Effector memory CD8-positive, alpha-beta T cell (primary cell): ENCODE results near the gene SAP30.

ENCODE experiments used
- ATAC-seq: fragments of 150-1000 bp; cut with Tn5 transposase; replicated peaks from 2 replicates; pipeline ENCODE4 v1.10.0; 2021; ENCODE audit warnings: mild to moderate bottlenecking, moderate library complexity
- DNase-seq, 3 experiments: peaks; one replicate each; pipeline ENCODE4 v3.0.0; 2021
- H3K27ac Mint-ChIP-seq, 2 donors: one replicate each; pipeline ENCODE4 v1.8.0; 2022; ENCODE audit warnings: mild to moderate bottlenecking in 2 of 2, mixed read lengths in 2 of 2, moderate library complexity in 2 of 2
- H3K27me3 Mint-ChIP-seq, 2 donors: one replicate each; pipeline ENCODE4 v1.8.0; 2022; ENCODE audit warnings: mixed read lengths in 2 of 2
- H3K36me3 Mint-ChIP-seq: one replicate; pipeline ENCODE4 v1.8.0; 2022; ENCODE audit warnings: mild to moderate bottlenecking, moderate library complexity, mixed read lengths; ENCODE audit not compliant: insufficient read depth
- H3K4me1 Mint-ChIP-seq, 2 donors: one replicate each; pipeline ENCODE4 v1.8.0; 2022; ENCODE audit warnings: low read depth in 2 of 2, mixed read lengths in 2 of 2
- H3K4me3 Mint-ChIP-seq, 2 donors: one replicate each; pipeline ENCODE4 v1.8.0; 2022; ENCODE audit warnings: mild to moderate bottlenecking in 2 of 2, mixed read lengths in 2 of 2, moderate library complexity in 2 of 2
- H3K9me3 Mint-ChIP-seq, 2 donors: one replicate each; pipeline ENCODE4 v1.8.0; 2022; ENCODE audit warnings: mixed read lengths in 2 of 2

SAP30 gene

GRCh38 chr4:173345648-173346047 lies 25.1 kb upstream of the SAP30 start:
- no peak for ATAC-seq
- Mint-ChIP-seq H3K36me3 (no peaks in the 10 kb centered on the region), H3K27me3 (peaks cover 3 to 12% of the 10 kb centered on the region in 2 donors), H3K9me3 (no peaks in the 10 kb centered on the region), H3K4me3 (no peak overlapping the region), H3K27ac (no peak overlapping the region), H3K4me1 (no peaks in the 10 kb centered on the region)
- DNase-seq, result no peak

GRCh38 chr4:173346074-173346473 lies 24.7 kb upstream of the SAP30 start:
- Mint-ChIP-seq H3K27me3 (peaks cover 5 to 12% of the 10 kb centered on the region in 2 donors), H3K4me1 (no peaks in the 10 kb centered on the region), H3K9me3 (no peaks in the 10 kb centered on the region), H3K4me3 (no peak overlapping the region), H3K27ac (no peak overlapping the region), H3K36me3 (no peaks in the 10 kb centered on the region)
- ATAC-seq (no peak), DNase-seq (no peak)

- H3K9me3 Mint-ChIP-seq, result no peaks in the 10 kb centered on the region
- H3K4me1 Mint-ChIP-seq, result no peaks in the 10 kb centered on the region
- H3K27me3 Mint-ChIP-seq, result peaks cover 5 to 12% of the 10 kb centered on the region in 2 donors
- H3K27ac Mint-ChIP-seq, result no peak overlapping the region
- DNase-seq, result no peak
- no peak for ATAC-seq
- H3K36me3 Mint-ChIP-seq, result no peaks in the 10 kb centered on the region
- H3K4me3 Mint-ChIP-seq, result no peak overlapping the region
These were observed 23.3 kb upstream of the SAP30 start for GRCh38 chr4:173347467-173347866.

- DNase-seq (no peak), ATAC-seq (no peak)
- Mint-ChIP-seq H3K27ac (no peak overlapping the region), H3K4me1 (no peaks in the 10 kb centered on the region), H3K4me3 (no peak overlapping the region), H3K9me3 (no peaks in the 10 kb centered on the region), H3K27me3 (no peaks in the 10 kb centered on the region), H3K36me3 (no peaks in the 10 kb centered on the region)
These were observed 12.8 kb upstream of the SAP30 start for GRCh38 chr4:173357939-173358338.

GRCh38 chr4:173360587-173361221 lies 10.1 kb upstream of the SAP30 start:
- no peak for DNase-seq
- Mint-ChIP-seq H3K4me1 (peaks cover 3 to 7% of the 10 kb centered on the region in 2 donors), H3K36me3 (no peaks in the 10 kb centered on the region), H3K4me3 (no peak overlapping the region), H3K9me3 (no peaks in the 10 kb centered on the region), H3K27me3 (no peaks in the 10 kb centered on the region), H3K27ac (no peak overlapping the region)
- ATAC-seq, result no peak

- no peaks in the 10 kb centered on the region for H3K9me3 Mint-ChIP-seq
- ATAC-seq, result no peak
- no peaks in the 10 kb centered on the region for H3K36me3 Mint-ChIP-seq
- no peak overlapping the region for H3K27ac Mint-ChIP-seq
- no peak for DNase-seq
- no peaks in the 10 kb centered on the region for H3K27me3 Mint-ChIP-seq
- no peak overlapping the region for H3K4me3 Mint-ChIP-seq
- H3K4me1 Mint-ChIP-seq, result peaks cover 9 to 14% of the 10 kb centered on the region in 2 donors
These were observed 8.1 kb upstream of the SAP30 start for GRCh38 chr4:173362666-173363065.

- ATAC-seq (no peak), DNase-seq (no peak)
- no peak overlapping the region for H3K4me3 Mint-ChIP-seq
- no peaks in the 10 kb centered on the region for H3K27me3 Mint-ChIP-seq
- peaks cover 14% of the 10 kb centered on the region for H3K36me3 Mint-ChIP-seq
- no peaks in the 10 kb centered on the region for H3K9me3 Mint-ChIP-seq
- peaks cover 13 to 24% of the 10 kb centered on the region in 2 donors for H3K4me1 Mint-ChIP-seq
- H3K27ac Mint-ChIP-seq, result peak overlapping the region; percentile 7 to 86
These were observed 5.3 kb upstream of the SAP30 start for GRCh38 chr4:173365359-173365996.

GRCh38 chr4:173367285-173367684 lies 3.5 kb upstream of the SAP30 start:
- Mint-ChIP-seq H3K4me1 (peaks cover 21 to 24% of the 10 kb centered on the region in 2 donors), H3K4me3 (peak overlapping the region in 1 of 2 donors; percentile 3), H3K9me3 (no peaks in the 10 kb centered on the region), H3K36me3 (peaks cover 28% of the 10 kb centered on the region), H3K27ac (peak overlapping the region in 1 of 2 donors; percentile 80), H3K27me3 (no peaks in the 10 kb centered on the region)
- ATAC-seq (no peak), DNase-seq (no peak)

GRCh38 chr4:173367946-173368345 lies 2.8 kb upstream of the SAP30 start:
- ATAC-seq (no peak), DNase-seq (no peak)
- Mint-ChIP-seq H3K27ac (peak overlapping the region in 1 of 2 donors; percentile 13), H3K9me3 (no peaks in the 10 kb centered on the region), H3K27me3 (no peaks in the 10 kb centered on the region), H3K36me3 (peaks cover 28% of the 10 kb centered on the region), H3K4me3 (peak overlapping the region in 1 of 2 donors; percentile 99), H3K4me1 (peaks cover 22 to 28% of the 10 kb centered on the region in 2 donors)

GRCh38 chr4:173370130-173370476 lies 651 bp upstream of the SAP30 start:
- DNase-seq, result no peak
- H3K4me1 Mint-ChIP-seq, result peaks cover 25 to 30% of the 10 kb centered on the region in 2 donors
- H3K9me3 Mint-ChIP-seq, result no peaks in the 10 kb centered on the region
- H3K36me3 Mint-ChIP-seq, result peaks cover 28% of the 10 kb centered on the region
- H3K27me3 Mint-ChIP-seq, result no peaks in the 10 kb centered on the region
- peak; percentile 36 for ATAC-seq
- peak overlapping the region; percentile 89 to 97 for H3K27ac Mint-ChIP-seq
- H3K4me3 Mint-ChIP-seq, result peak overlapping the region; percentile 99

- no peaks in the 10 kb centered on the region for H3K9me3 Mint-ChIP-seq
- peaks cover 28% of the 10 kb centered on the region for H3K36me3 Mint-ChIP-seq
- DNase-seq, result peak; percentile 36 to 42 (median 38)
- H3K4me3 Mint-ChIP-seq, result peak overlapping the region; percentile 99
- H3K4me1 Mint-ChIP-seq, result peaks cover 20 to 23% of the 10 kb centered on the region in 2 donors
- H3K27me3 Mint-ChIP-seq, result no peaks in the 10 kb centered on the region
- H3K27ac Mint-ChIP-seq, result peak overlapping the region; percentile 89 to 97
- peak; percentile 8 for ATAC-seq
These were observed 788 bp downstream of the SAP30 start for GRCh38 chr4:173371292-173372192.

GRCh38 chr4:173374588-173374987 lies 3.8 kb downstream of the SAP30 start:
- DNase-seq (no peak), ATAC-seq (no peak)
- Mint-ChIP-seq H3K36me3 (peaks cover 23% of the 10 kb centered on the region), H3K4me3 (no peak overlapping the region), H3K27ac (no peak overlapping the region), H3K27me3 (no peaks in the 10 kb centered on the region), H3K4me1 (peaks cover 7 to 12% of the 10 kb centered on the region in 2 donors), H3K9me3 (no peaks in the 10 kb centered on the region)

- peaks cover 0 to 2% of the 10 kb centered on the region in 2 donors for H3K4me1 Mint-ChIP-seq
- no peak overlapping the region for H3K4me3 Mint-ChIP-seq
These were observed 9.2 kb downstream of the SAP30 start for GRCh38 chr4:173379929-173380328.

More at GRCh38 chr4:173379929-173380328, 9.2 kb downstream of the SAP30 start:
- ATAC-seq, result no peak
- no peak overlapping the region for H3K27ac Mint-ChIP-seq
- no peak for DNase-seq
- H3K27me3 Mint-ChIP-seq, result no peaks in the 10 kb centered on the region
- H3K9me3 Mint-ChIP-seq, result no peaks in the 10 kb centered on the region
- H3K36me3 Mint-ChIP-seq, result no peaks in the 10 kb centered on the region
